GM23248 (cell line): ENCODE measurements around the gene LRRC4B. TPM values are rescaled to one million over a fixed set of nuclear protein-coding genes. Genes with fewer than 3 reads are reported as not detected.
A peak's percentile ranks its signal among the peaks of the same experiment; 100 is the strongest.

Experiments
- DNase-seq: peaks from one replicate; pipeline ENCODE4 v3.0.0-alpha.2; 2015
- H2AFZ ChIP-seq: fragments of 200-600 bp; sonication (generic); 2 replicates; pipeline ENCODE4 v1.6.1; 2016; ENCODE audit warnings: antibody characterized with exemption
- H3F3A ChIP-seq: fragments of 200-600 bp; sonication (generic); 2 replicates; pipeline ENCODE4 v1.6.1; 2016; ENCODE audit warnings: mild to moderate bottlenecking, antibody characterized with exemption, mixed run types; ENCODE audit not compliant: insufficient read depth
- H3K27ac ChIP-seq: fragments of 200-600 bp; sonication (generic); 2 replicates; pipeline ENCODE4 v1.5.1; 2016; ENCODE audit warnings: mild to moderate bottlenecking
- H3K27me3 ChIP-seq: fragments of 200-600 bp; sonication (generic); replicated peaks from 2 replicates; pipeline ENCODE4 v1.6.1; 2016; ENCODE audit warnings: mild to moderate bottlenecking; ENCODE audit not compliant: insufficient read depth
- H3K36me3 ChIP-seq: fragments of 200-600 bp; sonication (generic); 2 replicates; pipeline ENCODE4 v1.6.1; 2016; ENCODE audit warnings: low read depth, mild to moderate bottlenecking
- H3K4me1 ChIP-seq: fragments of 200-600 bp; sonication (generic); 2 replicates; pipeline ENCODE4 v1.6.1; 2016; ENCODE audit warnings: mild to moderate bottlenecking; ENCODE audit not compliant: insufficient read depth
- H3K4me2 ChIP-seq: fragments of 200-600 bp; sonication (generic); one replicate; pipeline ENCODE4 v1.6.1; 2016; ENCODE audit warnings: mild to moderate bottlenecking; ENCODE audit not compliant: unreplicated experiment
- H3K4me3 ChIP-seq: fragments of 200-600 bp; sonication (generic); 2 replicates; pipeline ENCODE4 v1.5.1; 2016; ENCODE audit warnings: mild to moderate bottlenecking
- H3K79me2 ChIP-seq: fragments of 200-600 bp; sonication (generic); 2 replicates; pipeline ENCODE4 v1.6.1; 2016; ENCODE audit warnings: mild to moderate bottlenecking; ENCODE audit not compliant: insufficient read depth
- H3K9ac ChIP-seq: fragments of 200-600 bp; sonication (generic); 2 replicates; pipeline ENCODE4 v1.6.1; 2016; ENCODE audit warnings: mild to moderate bottlenecking
- H3K9me2 ChIP-seq: fragments of 200-600 bp; sonication (generic); 2 replicates; pipeline ENCODE4 v1.6.1; 2016; ENCODE audit warnings: mixed run types, mild to moderate bottlenecking, moderate library complexity; ENCODE audit not compliant: insufficient read depth
- H3K9me3 ChIP-seq: fragments of 200-600 bp; sonication (generic); one replicate; pipeline ENCODE4 v1.6.1; 2017; ENCODE audit warnings: low read depth
- H4K20me1 ChIP-seq: fragments of 200-600 bp; sonication (generic); 2 replicates; pipeline ENCODE4 v1.6.0; 2016; ENCODE audit not compliant: insufficient read depth
- EZH2 ChIP-seq: fragments of 200-600 bp; sonication (generic); IDR thresholded peaks from 2 replicates; pipeline ENCODE4 v1.6.1; 2018; ENCODE audit warnings: antibody characterized with exemption, mild to moderate bottlenecking; ENCODE audit not compliant: insufficient read depth, poor library complexity, severe bottlenecking
- EZH2phosphoT487 ChIP-seq: fragments of 200-600 bp; sonication (generic); IDR thresholded peaks from 2 replicates; pipeline ENCODE4 v1.6.1; 2018; ENCODE audit warnings: antibody characterized with exemption, moderate library complexity, mild to moderate bottlenecking, low read depth; ENCODE audit not compliant: insufficient read depth
- WGBS, 2 experiments: methylation state at CpG; one replicate each; pipeline ENCODE4 v1.1.6; 2015 to 2017; ENCODE audit warnings: low lambda C conversion rate in 2 of 2, low coverage in 1 of 2; ENCODE audit errors: missing lambda C conversion rate in 2 of 2; 5-methylcytosine and 5-hydroxymethylcytosine counted together
- in situ Hi-C: fragments of 300-500 bp; cut with MboI; formaldehyde crosslinking; loops from 2 replicates; pipeline ENCODE4 v1.15.0; 2020
- polyA plus RNA-seq: library from polyadenylated mRNA; unstranded; fragments of >200 nt; fragmentation: Nextera tagmentation; extraction: Ambion mirVana; gene quantifications from 2 replicates; pipeline ENCODE4 v1.2.1, GENCODE V29; 2016
- total RNA-seq: library from RNA; depleted of rRNA; stranded (reverse); fragments of >200 nt; shearing (Covaris generic); gene quantifications from 2 replicates; pipeline ENCODE4 v1.2.3, GENCODE V29; 2014

The LRRC4B gene
- total and polyA plus RNA-seq, 2 experiments from 2014 or later, result not detected

DNA sequence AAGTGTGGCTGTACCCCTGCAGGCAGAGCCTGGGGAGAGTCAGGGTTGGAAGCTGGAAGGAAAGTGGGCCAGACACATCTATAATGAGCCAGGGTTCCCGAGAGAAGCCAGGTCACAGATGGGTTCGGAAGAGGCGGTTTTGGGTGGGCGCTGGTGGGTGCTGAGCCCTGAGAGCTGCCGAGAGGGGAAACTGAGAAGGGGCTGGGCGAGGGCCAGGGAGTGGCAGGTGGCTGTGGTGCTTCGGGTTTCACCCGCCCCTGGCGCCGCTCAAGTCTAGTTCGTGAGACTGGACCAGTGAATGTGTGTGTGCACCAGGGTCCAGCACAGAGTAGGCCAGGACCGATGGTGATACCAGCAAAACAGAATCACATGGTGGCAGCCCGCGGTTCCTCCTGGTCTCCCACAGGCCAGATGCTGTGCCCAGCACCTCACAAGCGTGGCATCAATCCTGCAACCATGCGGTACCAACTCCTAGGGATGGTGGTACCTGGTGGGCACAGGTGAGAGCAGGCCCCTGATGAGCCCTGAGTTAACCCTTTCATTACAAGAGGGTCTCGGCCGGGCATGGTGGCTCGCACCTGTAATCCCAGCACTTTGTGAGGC is 1.8 kb upstream of the LRRC4B start:
- Histone ChIP-seq H3K9me2 (no peaks in the 10 kb centered on the region), H3K79me2 (no peaks in the 10 kb centered on the region)
- in situ Hi-C loops, result no loop called here

DNA sequence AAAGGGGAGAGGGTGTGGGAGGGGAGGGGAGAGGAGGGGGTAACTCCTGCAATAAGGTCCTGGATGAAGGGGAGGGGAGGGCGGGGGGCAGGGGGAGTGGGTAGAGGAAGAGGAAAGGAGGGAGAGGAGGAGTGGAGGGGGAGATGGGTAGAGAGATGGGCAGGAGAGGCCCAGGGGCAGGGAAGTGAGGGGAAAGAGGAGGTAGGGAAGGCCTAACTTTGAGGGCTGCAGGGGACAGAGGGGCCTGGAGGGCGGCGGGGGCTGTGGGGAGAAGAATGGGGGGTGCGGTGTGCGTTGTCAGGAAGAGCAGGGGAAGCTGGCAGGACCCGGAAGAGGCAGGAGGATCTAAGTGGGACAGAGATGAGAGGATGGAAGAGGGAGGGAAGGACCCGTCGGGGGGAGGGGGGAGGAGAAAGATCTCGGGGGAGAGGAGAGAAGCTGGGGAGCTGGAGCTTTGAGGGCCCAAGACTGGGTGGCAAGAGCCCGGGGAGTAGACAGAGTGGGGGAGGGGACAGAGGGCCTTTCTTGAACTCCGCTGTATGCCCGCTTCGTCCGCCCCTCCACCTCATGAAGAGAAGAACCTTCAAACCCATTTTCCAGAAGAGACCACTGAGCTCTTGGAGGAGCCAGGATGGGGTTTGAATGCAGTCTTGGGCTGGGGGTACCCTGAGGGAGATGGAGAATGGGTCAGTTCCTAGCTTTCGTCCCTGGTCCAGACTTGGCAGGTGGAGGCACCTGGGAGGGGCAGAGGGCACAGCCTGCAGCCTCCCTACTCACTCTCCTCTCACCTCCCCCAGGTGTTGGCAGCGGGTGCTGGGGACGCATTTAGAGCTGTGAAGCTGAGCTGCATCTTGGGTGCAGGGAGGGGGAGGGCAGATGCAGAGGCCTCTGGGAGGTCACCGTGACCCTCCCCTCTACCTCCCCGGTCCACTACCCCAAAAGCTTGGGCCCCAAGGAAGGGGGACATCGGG is 778 bp upstream of the LRRC4B start:
- no peaks in the 10 kb centered on the region for H3K9me2 ChIP-seq
- 35 to 49% methylated on average over 12 to 20 of the region's 20 CpGs for WGBS, 2 experiments
- no peak overlapping the region for H2AFZ ChIP-seq
- in situ Hi-C loops, result no loop called here
- H3F3A ChIP-seq, result no peaks in the 10 kb centered on the region
- no peak overlapping the region for H3K4me2 ChIP-seq
- no peaks in the 10 kb centered on the region for H3K36me3 ChIP-seq
- no peaks in the 10 kb centered on the region for H3K9me3 ChIP-seq
- H3K27me3 ChIP-seq, result peaks cover 30% of the 10 kb centered on the region
- no peak overlapping the region for H3K4me3 ChIP-seq
- peak; percentile 43 for TF ChIP-seq EZH2
- TF ChIP-seq EZH2phosphoT487, result no peak
- no peak overlapping the region for H3K9ac ChIP-seq
- no peak overlapping the region for H3K27ac ChIP-seq
- no peaks in the 10 kb centered on the region for H3K4me1 ChIP-seq
- no peaks in the 10 kb centered on the region for H3K79me2 ChIP-seq
- DNase-seq, result no peak
- no peaks in the 10 kb centered on the region for H4K20me1 ChIP-seq

More for the DNA sequence above, 1.8 kb upstream of the LRRC4B start:
- TF ChIP-seq EZH2phosphoT487 (no peak), EZH2 (no peak)
- no peaks in the 10 kb centered on the region for H4K20me1 ChIP-seq
- no peak overlapping the region for H3K4me3 ChIP-seq
- H3K9me3 ChIP-seq, result no peaks in the 10 kb centered on the region
- no peaks in the 10 kb centered on the region for H3F3A ChIP-seq
- WGBS, 2 experiments, result 69 to 70% methylated on average over 13 to 19 of the region's 19 CpGs
- peaks cover 22% of the 10 kb centered on the region for H3K27me3 ChIP-seq
- no peak overlapping the region for H3K9ac ChIP-seq
- no peak overlapping the region for H3K27ac ChIP-seq
- H2AFZ ChIP-seq, result no peak overlapping the region
- H3K36me3 ChIP-seq, result no peaks in the 10 kb centered on the region
- H3K4me2 ChIP-seq, result no peak overlapping the region
- no peaks in the 10 kb centered on the region for H3K4me1 ChIP-seq
- no peak for DNase-seq

- Histone ChIP-seq H3K27me3 (peaks cover 40% of the 10 kb centered on the region), H2AFZ (no peak overlapping the region), H4K20me1 (no peaks in the 10 kb centered on the region), H3K4me1 (no peaks in the 10 kb centered on the region), H3K9me2 (no peaks in the 10 kb centered on the region), H3K36me3 (no peaks in the 10 kb centered on the region), H3K27ac (no peak overlapping the region), H3K4me2 (no peak overlapping the region), H3K79me2 (no peaks in the 10 kb centered on the region), H3F3A (no peaks in the 10 kb centered on the region), H3K9me3 (no peaks in the 10 kb centered on the region), H3K4me3 (no peak overlapping the region), H3K9ac (no peak overlapping the region)
- in situ Hi-C loops, result no loop called here
- DNase-seq, result no peak
- TF ChIP-seq EZH2, result peak; percentile 30
- no peak for TF ChIP-seq EZH2phosphoT487
- 0 to 5% methylated on average over 2 to 37 of the region's 38 CpGs for WGBS, 2 experiments
Measured at GRCh38 chr19:50567052-50567841, 988 bp downstream of the LRRC4B start.
